Suprapubic skin (tissue), 4 donors: ENCODE measurements around the gene SCAMP1. TPM values are rescaled to one million over a fixed set of nuclear protein-coding genes. Genes with fewer than 3 reads are reported as not detected.

Experiments used
- DNase-seq, 2 donors: peaks; one replicate each; pipeline ENCODE4 v3.0.0-alpha.2; 2019; ENCODE audit warnings: low spot score in 2 of 2
- H3K27ac ChIP-seq: fragments of 200-600 bp; sonication (generic); one replicate; pipeline ENCODE4 v1.5.1; 2019
- H3K27me3 ChIP-seq: fragments of 200-600 bp; sonication (generic); one replicate; pipeline ENCODE4 v1.5.1; 2019
- H3K36me3 ChIP-seq: fragments of 200-600 bp; sonication (generic); one replicate; pipeline ENCODE4 v1.5.1; 2019
- H3K4me1 ChIP-seq: fragments of 200-600 bp; sonication (generic); one replicate; pipeline ENCODE4 v1.5.1; 2019
- H3K4me3 ChIP-seq: fragments of 200-600 bp; sonication (generic); one replicate; pipeline ENCODE4 v1.5.1; 2019; ENCODE audit warnings: mild to moderate bottlenecking
- H3K9me3 ChIP-seq: fragments of 200-600 bp; sonication (generic); one replicate; pipeline ENCODE4 v1.5.1; 2019
- EP300 ChIP-seq: sonication (generic); formaldehyde crosslinking; IDR thresholded peaks from one replicate; pipeline ENCODE4 v1.6.1; 2017; ENCODE audit warnings: antibody characterized with exemption
- POLR2A ChIP-seq, 2 donors: fragments of 450-650 bp; IDR thresholded peaks; one replicate each; pipeline ENCODE4 v1.6.1; 2017; ENCODE audit warnings: antibody characterized with exemption in 2 of 2, mild to moderate bottlenecking in 2 of 2, moderate library complexity in 2 of 2
- POLR2AphosphoS5 ChIP-seq, 3 donors: sonication (generic); formaldehyde crosslinking; IDR thresholded peaks; one replicate each; pipeline ENCODE4 v1.6.1; 2017; ENCODE audit warnings: antibody characterized with exemption in 3 of 3
- WGBS: methylation state at CpG from one replicate; pipeline ENCODE4 v1.1.5; 2018; 5-methylcytosine and 5-hydroxymethylcytosine counted together
- total RNA-seq, 4 donors: library from RNA; depleted of rRNA; stranded (reverse); fragments of >200 nt; gene quantifications; one replicate each; pipeline ENCODE4 v1.1.0, GENCODE V29; 2016
- TF ChIP-seq, protein P1 (sequence below), 2 donors: fragments of 200-600 bp in 1 of 2; fragments of 450-650 bp in 1 of 2; sonication (generic) in 1 of 2; IDR thresholded peaks; one replicate each; pipeline ENCODE4 v1.5.1; 2016 to 2019; ENCODE audit warnings: antibody characterized with exemption in 2 of 2, mild to moderate bottlenecking in 1 of 2, moderate library complexity in 1 of 2

SCAMP1 gene
- total RNA-seq, 4 donors from 2014 or later, result 21.2 to 34.6 (median 29.4) TPM

DNA sequence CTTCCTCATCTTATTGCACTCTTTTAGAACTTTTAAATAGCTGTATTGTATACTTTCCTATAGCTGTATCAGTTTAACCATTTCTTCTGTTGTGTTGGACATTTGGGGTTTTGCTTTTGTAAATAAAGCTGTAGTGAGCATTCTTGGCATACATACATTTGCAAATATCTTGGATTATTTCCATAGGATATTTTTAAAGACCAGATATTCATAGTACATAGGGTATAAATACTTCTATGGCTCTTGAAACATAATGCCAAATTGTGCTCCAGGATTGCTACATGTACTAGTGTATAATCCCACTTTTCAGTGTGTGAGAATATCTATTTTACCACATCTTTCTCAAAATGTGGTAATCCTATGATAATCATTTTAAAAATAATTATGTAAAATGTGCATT is 51.2 kb downstream of the SCAMP1 start:
- Histone ChIP-seq H3K4me1 (no peaks in the 10 kb centered on the region), H3K4me3 (no peak overlapping the region), H3K27me3 (no peaks in the 10 kb centered on the region), H3K27ac (no peak overlapping the region), H3K9me3 (no peaks in the 10 kb centered on the region), H3K36me3 (no peaks in the 10 kb centered on the region)
- TF ChIP-seq POLR2A (IDR thresholded peaks at IDR 0.05), result no peak
- TF ChIP-seq, protein P1, sequence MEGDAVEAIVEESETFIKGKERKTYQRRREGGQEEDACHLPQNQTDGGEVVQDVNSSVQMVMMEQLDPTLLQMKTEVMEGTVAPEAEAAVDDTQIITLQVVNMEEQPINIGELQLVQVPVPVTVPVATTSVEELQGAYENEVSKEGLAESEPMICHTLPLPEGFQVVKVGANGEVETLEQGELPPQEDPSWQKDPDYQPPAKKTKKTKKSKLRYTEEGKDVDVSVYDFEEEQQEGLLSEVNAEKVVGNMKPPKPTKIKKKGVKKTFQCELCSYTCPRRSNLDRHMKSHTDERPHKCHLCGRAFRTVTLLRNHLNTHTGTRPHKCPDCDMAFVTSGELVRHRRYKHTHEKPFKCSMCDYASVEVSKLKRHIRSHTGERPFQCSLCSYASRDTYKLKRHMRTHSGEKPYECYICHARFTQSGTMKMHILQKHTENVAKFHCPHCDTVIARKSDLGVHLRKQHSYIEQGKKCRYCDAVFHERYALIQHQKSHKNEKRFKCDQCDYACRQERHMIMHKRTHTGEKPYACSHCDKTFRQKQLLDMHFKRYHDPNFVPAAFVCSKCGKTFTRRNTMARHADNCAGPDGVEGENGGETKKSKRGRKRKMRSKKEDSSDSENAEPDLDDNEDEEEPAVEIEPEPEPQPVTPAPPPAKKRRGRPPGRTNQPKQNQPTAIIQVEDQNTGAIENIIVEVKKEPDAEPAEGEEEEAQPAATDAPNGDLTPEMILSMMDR (IDR thresholded peaks at IDR 0.05), result no peak
- TF ChIP-seq POLR2AphosphoS5 (IDR thresholded peaks at IDR 0.05), result no peak
- TF ChIP-seq EP300, result no peak
- no peak for DNase-seq

DNA sequence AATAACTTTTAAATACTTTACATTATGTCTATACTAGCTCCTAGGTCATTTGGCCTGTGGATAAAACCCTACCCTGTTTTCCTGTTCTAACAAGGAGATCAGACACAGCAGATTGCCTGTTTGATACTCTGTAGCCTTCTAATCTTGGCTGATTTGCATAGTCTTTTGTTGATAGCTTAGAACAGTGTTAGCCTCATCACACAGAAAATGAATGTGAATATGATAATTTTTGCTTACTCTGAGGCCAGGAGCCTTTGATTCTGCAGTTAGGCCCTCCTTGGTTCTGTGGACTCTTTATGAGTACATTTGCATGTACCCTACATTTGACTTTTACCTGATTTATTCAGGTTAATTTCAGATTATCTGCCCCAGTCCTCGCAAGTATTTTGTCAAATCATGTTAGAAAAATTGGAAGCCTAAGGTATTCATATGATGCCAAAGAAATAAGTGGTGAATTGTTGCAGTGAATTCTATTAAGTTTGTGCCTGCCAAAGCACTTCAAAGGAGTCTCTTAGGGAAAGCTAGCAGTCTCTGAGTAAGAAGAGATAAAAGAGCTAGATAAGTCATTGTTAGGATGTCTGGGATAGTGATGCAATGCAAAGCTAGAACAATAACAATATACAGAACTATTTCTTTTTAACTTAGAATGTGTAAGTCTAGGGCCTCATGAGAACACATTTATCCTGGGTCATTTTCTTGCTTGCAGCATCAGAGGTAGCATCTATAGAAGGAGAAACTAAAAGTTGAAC is 56.4 kb downstream of the SCAMP1 start:
- Histone ChIP-seq H3K27me3 (no peaks in the 10 kb centered on the region), H3K4me1 (no peaks in the 10 kb centered on the region), H3K36me3 (peaks cover 9% of the 10 kb centered on the region), H3K27ac (no peak overlapping the region), H3K9me3 (no peaks in the 10 kb centered on the region), H3K4me3 (no peak overlapping the region)
- 79% methylated on average over 1 of the region's 1 CpG for WGBS
- no peak for DNase-seq
- TF ChIP-seq POLR2A (IDR thresholded peaks at IDR 0.05), result no peak

DNA sequence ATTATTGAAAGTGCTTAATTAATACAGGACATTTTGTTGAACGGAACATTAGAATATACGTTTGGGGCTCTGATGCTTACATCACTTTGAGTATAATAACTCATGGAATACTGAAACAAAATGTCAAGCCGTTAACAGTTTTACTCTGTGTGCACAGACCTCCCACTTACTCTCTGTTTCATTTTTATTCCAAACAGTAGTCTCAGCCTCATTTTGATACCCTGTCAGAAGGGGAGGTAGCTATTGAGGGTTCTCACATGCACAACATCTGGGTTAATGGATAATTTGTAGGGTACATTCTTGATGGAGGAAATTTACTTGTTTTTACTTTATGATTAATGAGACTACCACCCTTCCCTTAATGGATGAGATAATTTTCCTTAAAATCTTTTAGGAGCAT is 59.0 kb downstream of the SCAMP1 start:
- WGBS, result 71% methylated on average over 3 of the region's 3 CpGs
- peaks cover 9% of the 10 kb centered on the region for H3K36me3 ChIP-seq

DNA sequence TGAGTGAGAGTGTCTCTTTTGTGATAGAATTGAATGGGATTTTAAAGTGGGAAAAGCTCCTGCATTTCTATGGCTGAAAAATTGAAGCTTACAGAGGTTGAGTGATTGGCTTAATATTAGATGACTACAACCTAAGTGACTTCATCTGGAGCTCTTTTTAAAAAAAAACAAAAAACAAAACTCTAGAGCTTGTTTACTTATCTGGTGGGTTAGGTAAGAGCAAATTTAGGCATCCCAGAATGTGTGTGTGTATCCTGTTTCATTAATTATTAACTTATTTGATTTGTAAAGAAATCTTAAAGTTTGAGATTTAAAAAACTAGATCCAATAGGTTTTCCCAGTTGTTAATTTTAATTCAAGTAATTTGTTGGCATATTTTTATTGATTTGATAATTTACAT is 60.1 kb downstream of the SCAMP1 start:
- no peaks in the 10 kb centered on the region for H3K27me3 ChIP-seq
- H3K27ac ChIP-seq, result no peak overlapping the region
- no peak overlapping the region for H3K4me3 ChIP-seq
- H3K9me3 ChIP-seq, result no peaks in the 10 kb centered on the region
- H3K4me1 ChIP-seq, result no peaks in the 10 kb centered on the region
- H3K36me3 ChIP-seq, result peaks cover 9% of the 10 kb centered on the region
- TF ChIP-seq EP300, result no peak
- no peak for TF ChIP-seq POLR2AphosphoS5 (IDR thresholded peaks at IDR 0.05)
- TF ChIP-seq POLR2A (IDR thresholded peaks at IDR 0.05), result no peak
- TF ChIP-seq, protein P1 (IDR thresholded peaks at IDR 0.05), result no peak
- DNase-seq, result no peak

More for the DNA sequence above, 59.0 kb downstream of the SCAMP1 start:
- Histone ChIP-seq H3K27ac (no peak overlapping the region), H3K4me3 (no peak overlapping the region), H3K4me1 (no peaks in the 10 kb centered on the region), H3K9me3 (no peaks in the 10 kb centered on the region), H3K27me3 (no peaks in the 10 kb centered on the region)
- TF ChIP-seq POLR2AphosphoS5 (IDR thresholded peaks at IDR 0.05), result no peak
- TF ChIP-seq, protein P1 (IDR thresholded peaks at IDR 0.05), result no peak
- DNase-seq, result no peak

DNA sequence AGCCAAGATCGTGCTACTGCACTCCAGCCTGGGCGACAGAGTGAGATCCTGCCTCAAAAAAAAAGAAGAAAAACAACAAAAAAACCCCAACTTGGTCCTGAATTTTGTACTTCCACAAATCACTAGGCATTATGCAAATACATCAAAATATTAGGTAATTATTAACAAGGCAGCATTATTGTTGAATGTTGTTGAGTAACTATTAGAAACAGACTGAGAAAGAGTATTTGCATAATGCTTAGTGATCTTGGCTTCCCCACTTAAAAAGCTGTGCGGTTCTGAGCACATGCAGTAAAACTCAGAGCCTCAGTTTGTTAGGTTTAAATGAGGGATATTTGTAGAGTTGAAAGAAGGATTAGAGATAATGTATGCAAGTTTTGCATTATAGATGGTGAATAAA is 64.2 kb downstream of the SCAMP1 start:
- H3K27me3 ChIP-seq, result no peaks in the 10 kb centered on the region
- no peak overlapping the region for H3K4me3 ChIP-seq
- H3K9me3 ChIP-seq, result no peaks in the 10 kb centered on the region
- H3K36me3 ChIP-seq, result peaks cover 12% of the 10 kb centered on the region
- 86% methylated on average over 3 of the region's 3 CpGs for WGBS
- no peak overlapping the region for H3K27ac ChIP-seq
- TF ChIP-seq POLR2AphosphoS5 (IDR thresholded peaks at IDR 0.05) (no peak), POLR2A (IDR thresholded peaks at IDR 0.05) (no peak), EP300 (no peak)
- TF ChIP-seq, protein P1 (IDR thresholded peaks at IDR 0.05), result no peak
- H3K4me1 ChIP-seq, result no peaks in the 10 kb centered on the region
- DNase-seq, result no peak
